DND-41 (cell line): Measurements from ENCODE around the gene NPNT.

Source experiments
- ATAC-seq: fragments of 200-7000 bp; cut with Tn5 transposase; 3 replicates; pipeline ENCODE4 v1.9.1; 2021; ENCODE audit warnings: low read depth; ENCODE audit not compliant: insufficient read depth
- DNase-seq: peaks from one replicate; pipeline ENCODE4 v3.0.0-alpha.2; 2020
- H2AFZ ChIP-seq: 2 replicates; pipeline ENCODE4 v1.6.0; 2012; ENCODE audit warnings: low read depth, low read length
- H3K27ac ChIP-seq: 2 replicates; pipeline ENCODE4 v1.5.1; 2012; ENCODE audit warnings: low read length, inconsistent platforms
- H3K27me3 ChIP-seq: fragments of 200-600 bp; sonication (generic); 2 replicates; pipeline ENCODE4 v1.6.0; 2012; ENCODE audit warnings: low read length, mild to moderate bottlenecking, inconsistent platforms; ENCODE audit not compliant: insufficient read depth, poor library complexity
- H3K36me3 ChIP-seq: 2 replicates; pipeline ENCODE4 v1.5.1; 2012; ENCODE audit warnings: low read length, inconsistent platforms; ENCODE audit not compliant: insufficient read depth
- H3K4me1 ChIP-seq: 2 replicates; pipeline ENCODE4 v1.5.1; 2012; ENCODE audit warnings: mild to moderate bottlenecking, low read length; ENCODE audit not compliant: insufficient read depth
- H3K4me2 ChIP-seq: 2 replicates; pipeline ENCODE4 v1.6.0; 2012; ENCODE audit warnings: mild to moderate bottlenecking, moderate library complexity, low read length, inconsistent platforms; ENCODE audit not compliant: insufficient read depth
- H3K4me3 ChIP-seq, 2 experiments: fragments of 200-600 bp in 1 of 2; shearing (Covaris generic) in 1 of 2; 2 replicates each; pipeline ENCODE4 v1.5.1; 2012 to 2016; ENCODE audit warnings: inconsistent platforms in 2 of 2, low read length in 2 of 2, mild to moderate bottlenecking in 2 of 2, low read depth in 1 of 2, moderate library complexity in 1 of 2
- H3K79me2 ChIP-seq: 2 replicates; pipeline ENCODE4 v1.6.0; 2012; ENCODE audit warnings: low read length, inconsistent platforms; ENCODE audit not compliant: insufficient read depth
- H3K9ac ChIP-seq: 2 replicates; pipeline ENCODE4 v1.6.0; 2012; ENCODE audit warnings: low read depth, mild to moderate bottlenecking, inconsistent platforms, low read length, moderate library complexity
- H3K9me3 ChIP-seq: 2 replicates; pipeline ENCODE4 v1.5.1; 2012; ENCODE audit warnings: low read length, moderate library complexity, mild to moderate bottlenecking, inconsistent platforms; ENCODE audit not compliant: insufficient read depth, severe bottlenecking
- H4K20me1 ChIP-seq: 2 replicates; pipeline ENCODE4 v1.6.0; 2012; ENCODE audit warnings: low read length; ENCODE audit not compliant: insufficient read depth
- CTCF ChIP-seq: IDR thresholded peaks from 2 replicates; pipeline ENCODE4 v1.5.1; 2012; ENCODE audit warnings: borderline replicate concordance, low read length, moderate library complexity, mild to moderate bottlenecking; ENCODE audit not compliant: poor library complexity, severe bottlenecking; ENCODE audit errors: extremely low read depth
- EZH2 ChIP-seq: IDR thresholded peaks from 3 replicates; pipeline ENCODE4 v1.6.1; 2012; ENCODE audit warnings: borderline replicate concordance, low read depth, mild to moderate bottlenecking, moderate library complexity, low read length, inconsistent platforms; ENCODE audit not compliant: severe bottlenecking

Gene NPNT

GRCh38 chr4:105992641-105993305 is 97.5 kb downstream of the NPNT start:
- H3K4me2 ChIP-seq = no peak overlapping the region
- H3K4me1 ChIP-seq = no peaks in the 10 kb centered on the region
- TF ChIP-seq CTCF (no peak), EZH2 (no peak)
- H4K20me1 ChIP-seq = no peaks in the 10 kb centered on the region
- DNase-seq (no peak), ATAC-seq (no peak)
- H3K79me2 ChIP-seq = no peaks in the 10 kb centered on the region
- H3K27ac ChIP-seq = no peak overlapping the region
- H3K4me3 ChIP-seq = no peak overlapping the region
- no peaks in the 10 kb centered on the region for H3K36me3 ChIP-seq
- no peak overlapping the region for H3K9ac ChIP-seq
- no peaks in the 10 kb centered on the region for H3K9me3 ChIP-seq
- H2AFZ ChIP-seq = no peak overlapping the region
- H3K27me3 ChIP-seq = no peaks in the 10 kb centered on the region

- no peak overlapping the region for H3K4me3 ChIP-seq
- no peaks in the 10 kb centered on the region for H3K27me3 ChIP-seq
- no peaks in the 10 kb centered on the region for H3K9me3 ChIP-seq
- H3K36me3 ChIP-seq = no peaks in the 10 kb centered on the region
- H3K4me1 ChIP-seq = no peaks in the 10 kb centered on the region
- TF ChIP-seq CTCF (no peak), EZH2 (no peak)
- no peaks in the 10 kb centered on the region for H4K20me1 ChIP-seq
- no peak overlapping the region for H3K9ac ChIP-seq
- no peaks in the 10 kb centered on the region for H3K79me2 ChIP-seq
- DNase-seq (no peak), ATAC-seq (no peak)
- H2AFZ ChIP-seq = no peak overlapping the region
- H3K27ac ChIP-seq = no peak overlapping the region
- H3K4me2 ChIP-seq = no peak overlapping the region
Observed at GRCh38 chr4:105994061-105994460, 98.8 kb downstream of the NPNT start.

DNA sequence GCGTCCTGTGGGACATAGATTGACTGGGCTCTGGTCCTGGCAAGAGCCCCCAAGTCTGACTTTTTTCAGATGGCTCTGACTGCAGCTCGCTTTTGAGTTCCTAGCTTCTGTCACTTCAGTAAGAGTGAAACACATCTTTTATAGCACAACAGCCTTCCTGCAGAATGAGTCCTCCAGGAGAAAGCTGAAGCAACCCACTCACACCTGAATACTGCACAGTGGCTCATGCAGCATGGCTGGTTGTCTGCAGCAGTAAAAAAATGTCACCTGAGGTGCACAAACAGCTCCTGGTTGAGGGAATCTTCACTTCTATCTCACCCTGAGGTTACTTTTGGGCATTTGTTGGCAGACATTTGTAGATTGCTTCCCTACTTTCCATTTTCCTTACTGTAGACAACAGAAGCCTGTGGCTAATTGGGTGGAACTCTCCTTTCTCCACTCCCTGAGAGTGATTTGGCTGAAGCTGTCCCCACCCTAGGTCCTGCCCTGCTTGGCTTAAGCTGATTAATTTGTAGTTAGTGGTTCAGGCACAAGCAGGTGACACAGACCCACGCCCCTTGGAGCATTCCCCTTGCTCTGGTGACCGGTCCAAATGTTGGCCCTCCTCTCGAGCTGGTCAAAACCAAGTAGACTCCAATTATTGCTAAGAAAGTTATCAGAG is 99.7 kb downstream of the NPNT start:
- ATAC-seq (no peak), DNase-seq (no peak)
- TF ChIP-seq CTCF (no peak), EZH2 (no peak)
- Histone ChIP-seq H3K4me3 (no peak overlapping the region), H2AFZ (no peak overlapping the region), H4K20me1 (no peaks in the 10 kb centered on the region), H3K4me1 (no peaks in the 10 kb centered on the region), H3K9ac (no peak overlapping the region), H3K36me3 (no peaks in the 10 kb centered on the region), H3K9me3 (no peaks in the 10 kb centered on the region), H3K4me2 (no peak overlapping the region), H3K79me2 (no peaks in the 10 kb centered on the region), H3K27ac (no peak overlapping the region), H3K27me3 (no peaks in the 10 kb centered on the region)
